Neural crest cell (in vitro differentiated cells): ENCODE measurements around the gene DUSP6. TPM values are rescaled to one million over a fixed set of nuclear protein-coding genes. Genes with fewer than 3 reads are reported as not detected.

Experiments used
- DNase-seq: peaks from one replicate; pipeline ENCODE4 v3.0.0; 2021; ENCODE audit warnings: low read depth, mixed read lengths, low spot score
- H3K27ac Mint-ChIP-seq: one replicate; pipeline ENCODE4 v1.8.0; 2021; ENCODE audit warnings: mild to moderate bottlenecking, mixed read lengths; ENCODE audit not compliant: unreplicated experiment
- H3K27me3 Mint-ChIP-seq: 2 replicates; pipeline ENCODE4 v1.8.0; 2021; ENCODE audit warnings: low read depth, mild to moderate bottlenecking, mixed read lengths
- H3K36me3 Mint-ChIP-seq: 2 replicates; pipeline ENCODE4 v1.8.0; 2021; ENCODE audit warnings: low read depth, mild to moderate bottlenecking, mixed read lengths
- H3K4me1 Mint-ChIP-seq: 2 replicates; pipeline ENCODE4 v1.8.0; 2021; ENCODE audit warnings: mixed read lengths
- H3K4me3 Mint-ChIP-seq: one replicate; pipeline ENCODE4 v1.8.0; 2021; ENCODE audit warnings: mild to moderate bottlenecking, mixed read lengths
- H3K9me3 Mint-ChIP-seq: 2 replicates; pipeline ENCODE4 v1.8.0; 2021; ENCODE audit warnings: mixed read lengths
- total RNA-seq: library from RNA; stranded (reverse); gene quantifications from 2 replicates; pipeline ENCODE4 v1.2.1, GENCODE V29; 2021
- TF ChIP-seq, protein P1 (sequence below): fragments of 200-600 bp; sonication (generic); conservative IDR thresholded peaks from 2 replicates; pipeline ENCODE4 v1.5.0; 2021; ENCODE audit warnings: antibody characterized with exemption, mild to moderate bottlenecking

DUSP6 gene
- total RNA-seq, 1 donor from 2014 or later: 112 TPM

DNA sequence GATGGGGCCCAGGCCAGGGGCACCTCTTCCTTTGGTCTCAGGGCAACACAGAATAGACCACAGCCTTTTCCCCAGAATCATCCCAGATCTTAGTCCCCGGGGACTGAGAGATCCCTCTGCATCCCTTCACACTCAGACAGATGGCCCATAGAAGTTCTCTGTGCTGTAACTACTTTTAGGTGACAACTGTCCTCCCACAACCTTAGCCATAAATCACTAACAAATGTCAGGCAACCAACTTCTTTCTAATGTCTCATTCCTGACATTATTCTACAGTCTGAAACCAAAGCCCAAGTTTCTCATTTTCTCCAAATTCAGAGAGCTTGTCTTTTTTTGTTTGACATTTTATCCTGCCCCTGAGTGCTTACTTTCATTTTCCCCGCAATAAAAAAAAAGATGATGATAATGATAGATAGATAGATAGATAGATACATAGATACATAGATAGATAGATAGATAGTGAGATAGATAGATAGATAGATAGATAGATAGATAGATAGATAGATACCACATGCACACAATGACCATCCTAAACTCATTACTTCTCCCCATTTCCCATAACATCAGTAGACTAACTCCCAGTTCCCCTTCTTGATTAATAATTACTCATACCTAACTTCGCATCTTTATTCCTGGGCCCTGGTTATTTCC, 28.6 kb downstream of the DUSP6 start:
- H3K4me3 Mint-ChIP-seq: peak overlapping the region; percentile 52
- peaks cover 72% of the 10 kb centered on the region for H3K4me1 Mint-ChIP-seq
- H3K27me3 Mint-ChIP-seq: no peaks in the 10 kb centered on the region
- TF ChIP-seq, protein P1, sequence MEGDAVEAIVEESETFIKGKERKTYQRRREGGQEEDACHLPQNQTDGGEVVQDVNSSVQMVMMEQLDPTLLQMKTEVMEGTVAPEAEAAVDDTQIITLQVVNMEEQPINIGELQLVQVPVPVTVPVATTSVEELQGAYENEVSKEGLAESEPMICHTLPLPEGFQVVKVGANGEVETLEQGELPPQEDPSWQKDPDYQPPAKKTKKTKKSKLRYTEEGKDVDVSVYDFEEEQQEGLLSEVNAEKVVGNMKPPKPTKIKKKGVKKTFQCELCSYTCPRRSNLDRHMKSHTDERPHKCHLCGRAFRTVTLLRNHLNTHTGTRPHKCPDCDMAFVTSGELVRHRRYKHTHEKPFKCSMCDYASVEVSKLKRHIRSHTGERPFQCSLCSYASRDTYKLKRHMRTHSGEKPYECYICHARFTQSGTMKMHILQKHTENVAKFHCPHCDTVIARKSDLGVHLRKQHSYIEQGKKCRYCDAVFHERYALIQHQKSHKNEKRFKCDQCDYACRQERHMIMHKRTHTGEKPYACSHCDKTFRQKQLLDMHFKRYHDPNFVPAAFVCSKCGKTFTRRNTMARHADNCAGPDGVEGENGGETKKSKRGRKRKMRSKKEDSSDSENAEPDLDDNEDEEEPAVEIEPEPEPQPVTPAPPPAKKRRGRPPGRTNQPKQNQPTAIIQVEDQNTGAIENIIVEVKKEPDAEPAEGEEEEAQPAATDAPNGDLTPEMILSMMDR: no peak
- DNase-seq: no peak
- peaks cover 6% of the 10 kb centered on the region for H3K9me3 Mint-ChIP-seq
- H3K27ac Mint-ChIP-seq: peak overlapping the region; percentile 14
- no peaks in the 10 kb centered on the region for H3K36me3 Mint-ChIP-seq

DNA sequence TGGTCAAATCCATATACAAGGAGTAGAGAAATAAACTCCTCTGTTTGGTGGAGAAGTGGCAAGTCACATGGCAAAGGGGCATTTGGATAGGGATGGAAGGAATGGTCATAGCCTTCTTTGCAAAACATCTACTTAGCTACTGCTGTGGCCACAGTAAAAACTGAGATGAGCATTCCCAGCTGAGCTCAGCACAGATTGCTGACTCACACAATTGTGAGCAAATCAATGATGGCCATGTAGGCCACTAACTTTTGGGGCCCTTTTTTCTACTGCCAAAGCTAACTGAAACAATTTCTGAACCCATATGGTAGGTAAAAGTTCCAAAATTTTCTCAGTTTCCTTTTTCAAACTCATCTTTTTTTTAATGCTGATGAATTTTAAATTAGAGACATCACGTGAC, 31.6 kb downstream of the DUSP6 start:
- Mint-ChIP-seq H3K36me3 (no peaks in the 10 kb centered on the region), H3K27me3 (no peaks in the 10 kb centered on the region), H3K4me1 (peaks cover 66% of the 10 kb centered on the region), H3K4me3 (no peak overlapping the region), H3K27ac (no peak overlapping the region), H3K9me3 (peaks cover 6% of the 10 kb centered on the region)
- TF ChIP-seq, protein P1: no peak
- no peak for DNase-seq

GRCh38 chr12:89319606-89320005, 32.7 kb downstream of the DUSP6 start:
- no peak overlapping the region for H3K4me3 Mint-ChIP-seq
- H3K27me3 Mint-ChIP-seq: no peaks in the 10 kb centered on the region
- H3K36me3 Mint-ChIP-seq: no peaks in the 10 kb centered on the region
- H3K27ac Mint-ChIP-seq: no peak overlapping the region
- H3K9me3 Mint-ChIP-seq: peaks cover 6% of the 10 kb centered on the region
- no peak for DNase-seq
- peaks cover 62% of the 10 kb centered on the region for H3K4me1 Mint-ChIP-seq
- TF ChIP-seq, protein P1: no peak

DNA sequence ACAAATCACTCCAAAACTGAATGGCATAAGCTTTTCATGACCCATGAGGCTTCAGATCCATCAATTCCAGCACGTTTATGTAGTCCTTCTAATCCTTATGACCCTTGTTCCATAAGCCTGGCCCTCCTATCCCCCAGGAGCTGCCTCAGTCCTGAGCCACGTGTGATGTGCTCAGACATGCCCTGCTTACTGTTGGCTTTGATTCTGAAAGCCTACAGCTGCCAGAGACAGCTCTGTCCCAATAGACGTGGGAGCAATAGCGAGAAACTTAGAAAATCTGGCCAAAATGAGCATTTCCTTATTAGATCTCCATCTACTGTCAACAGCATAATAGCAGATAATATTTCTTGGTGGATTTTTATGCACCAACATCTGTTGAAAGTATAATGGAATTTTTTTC, 33.2 kb downstream of the DUSP6 start:
- Mint-ChIP-seq H3K36me3 (no peaks in the 10 kb centered on the region), H3K4me1 (peaks cover 62% of the 10 kb centered on the region), H3K4me3 (peak overlapping the region; percentile 29), H3K9me3 (peaks cover 4% of the 10 kb centered on the region), H3K27me3 (no peaks in the 10 kb centered on the region), H3K27ac (no peak overlapping the region)
- no peak for DNase-seq
- TF ChIP-seq, protein P1: no peak

- H3K27ac Mint-ChIP-seq: peak overlapping the region; percentile 44
- H3K4me3 Mint-ChIP-seq: peak overlapping the region; percentile 28
- H3K36me3 Mint-ChIP-seq: no peaks in the 10 kb centered on the region
- peaks cover 4% of the 10 kb centered on the region for H3K9me3 Mint-ChIP-seq
- no peaks in the 10 kb centered on the region for H3K27me3 Mint-ChIP-seq
- peaks cover 50% of the 10 kb centered on the region for H3K4me1 Mint-ChIP-seq
- TF ChIP-seq, protein P1: no peak
- DNase-seq: no peak
Measured at GRCh38 chr12:89316705-89317139, 35.6 kb downstream of the DUSP6 start.
